Heart left ventricle (tissue), 13 donors: ENCODE measurements around the gene HS3ST5.

Experiments
- POLR2A ChIP-seq, 2 donors: fragments of 450-650 bp; IDR thresholded peaks; one replicate each; pipeline ENCODE4 v1.6.1; 2017; ENCODE audit warnings: antibody characterized with exemption in 2 of 2, mild to moderate bottlenecking in 2 of 2, moderate library complexity in 2 of 2
- TF ChIP-seq, protein P1 (sequence below), 12 donors: fragments of 200-600 bp; sonication (generic) in 4 of 12; IDR thresholded peaks; one replicate each; pipeline versions ENCODE4 v1.5.0 to v1.8.0; 2018 to 2022; ENCODE audit warnings: antibody characterized with exemption in 12 of 12, mild to moderate bottlenecking in 5 of 12
- donor health status: ischemic (EF 13 %, LVEDD 7.1; RV severe dilation, severe dysfunction).
- donor health status: DM: no; HTN: yes; CAD: no.
- donor health status: DM: no; HTN: no; CAD: no.
- donor health status: ischemic (EF 25% LVEDD 6.9; RV normal size, moderate dysfunction).
- donor health status: ischemic (EF 25% LVEDD 5.7; RV mildly dilated, moderate dysfunction).
- donor health status: ischemic (EF 35%, LVEDD 5.7; RV mildly dilated, moderate dysfunction).
- donor health status: nonischemic (EF 11% LVEDD 7.7; RV severe dilation, severe dysfunction).
- donor health status: DM: yes; HTN: yes; CAD: no.
- donor health status: PGD.
- donor health status: ischemic (EF 29% LVEDD 5.4; RV normal size, mild dysfunction).
- donor health status: nonischemic (EF 23%, LVEDD 6.1; RV moderate dilation, normal function).

DNA sequence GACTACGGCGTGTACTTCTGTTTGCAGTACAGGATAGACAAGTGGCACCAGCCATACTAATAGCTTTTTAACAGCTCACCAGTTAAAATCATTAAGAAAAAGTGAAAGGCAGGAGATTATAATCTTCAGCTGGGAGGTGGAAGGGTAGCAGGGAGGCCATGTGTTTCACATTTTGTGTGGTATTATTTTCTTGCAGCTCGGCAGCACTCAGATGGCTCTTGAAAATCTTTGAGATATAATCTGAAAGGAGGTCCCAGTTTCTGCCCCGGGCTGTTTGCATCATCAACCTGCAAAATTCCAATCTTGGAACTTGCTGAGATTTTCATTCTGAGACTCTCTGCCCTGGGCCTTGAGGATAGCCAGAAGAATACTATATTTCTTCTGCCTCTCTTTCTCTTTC is 284.4 kb downstream of the HS3ST5 start:
- TF ChIP-seq, protein P1, sequence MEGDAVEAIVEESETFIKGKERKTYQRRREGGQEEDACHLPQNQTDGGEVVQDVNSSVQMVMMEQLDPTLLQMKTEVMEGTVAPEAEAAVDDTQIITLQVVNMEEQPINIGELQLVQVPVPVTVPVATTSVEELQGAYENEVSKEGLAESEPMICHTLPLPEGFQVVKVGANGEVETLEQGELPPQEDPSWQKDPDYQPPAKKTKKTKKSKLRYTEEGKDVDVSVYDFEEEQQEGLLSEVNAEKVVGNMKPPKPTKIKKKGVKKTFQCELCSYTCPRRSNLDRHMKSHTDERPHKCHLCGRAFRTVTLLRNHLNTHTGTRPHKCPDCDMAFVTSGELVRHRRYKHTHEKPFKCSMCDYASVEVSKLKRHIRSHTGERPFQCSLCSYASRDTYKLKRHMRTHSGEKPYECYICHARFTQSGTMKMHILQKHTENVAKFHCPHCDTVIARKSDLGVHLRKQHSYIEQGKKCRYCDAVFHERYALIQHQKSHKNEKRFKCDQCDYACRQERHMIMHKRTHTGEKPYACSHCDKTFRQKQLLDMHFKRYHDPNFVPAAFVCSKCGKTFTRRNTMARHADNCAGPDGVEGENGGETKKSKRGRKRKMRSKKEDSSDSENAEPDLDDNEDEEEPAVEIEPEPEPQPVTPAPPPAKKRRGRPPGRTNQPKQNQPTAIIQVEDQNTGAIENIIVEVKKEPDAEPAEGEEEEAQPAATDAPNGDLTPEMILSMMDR (IDR thresholded peaks at IDR 0.05): no peak
- TF ChIP-seq POLR2A (IDR thresholded peaks at IDR 0.05): no peak
